NCI-H187 (cell line): Measurements from ENCODE around the gene GFPT1.
"Not testable (repeated sequence)": the region's sequence is repeated elsewhere in the genome, so short reads cannot be mapped to it uniquely, and the experiment has no call there.

Source experiments
- DNase-seq, 2 experiments: peaks; one replicate each; lab custom pipeline; 2025; lab: John Stamatoyannopoulos, UW

GFPT1 gene

GRCh38 chr2:69383176-69383812, 3.7 kb downstream of the GFPT1 start:
- no peak for DNase-seq

- no peak for DNase-seq
Observed at GRCh38 chr2:69382547-69382946, 4.5 kb downstream of the GFPT1 start.

GRCh38 chr2:69381337-69381737, 5.7 kb downstream of the GFPT1 start:
- no peak for DNase-seq

GRCh38 chr2:69380072-69380917, 6.7 kb downstream of the GFPT1 start:
- DNase-seq = no peak

GRCh38 chr2:69376403-69376802, 10.6 kb downstream of the GFPT1 start:
- no peak for DNase-seq

- peak in 1 of 2 experiments; percentile 6 for DNase-seq
Observed at GRCh38 chr2:69375494-69376353, 11.3 kb downstream of the GFPT1 start.

- no peak for DNase-seq
Observed at GRCh38 chr2:69372767-69373166, 14.3 kb downstream of the GFPT1 start.

- no peak for DNase-seq
Observed at GRCh38 chr2:69369802-69370201, 17.2 kb downstream of the GFPT1 start.

- DNase-seq = no peak
Observed at GRCh38 chr2:69368588-69368987, 18.4 kb downstream of the GFPT1 start.

GRCh38 chr2:69359371-69359770, 27.7 kb downstream of the GFPT1 start:
- DNase-seq = no peak

- no peak for DNase-seq
Observed at GRCh38 chr2:69358914-69359313, 28.1 kb downstream of the GFPT1 start.

- no peak for DNase-seq
Observed at GRCh38 chr2:69356471-69356870, 30.6 kb downstream of the GFPT1 start.

GRCh38 chr2:69354976-69355375, 32.1 kb downstream of the GFPT1 start:
- DNase-seq = not testable (repeated sequence)

- no peak for DNase-seq
Observed at GRCh38 chr2:69353360-69353759, 33.7 kb downstream of the GFPT1 start.

GRCh38 chr2:69348781-69349180, 38.2 kb downstream of the GFPT1 start:
- no peak for DNase-seq

GRCh38 chr2:69345434-69345833, 41.6 kb downstream of the GFPT1 start:
- no peak for DNase-seq

GRCh38 chr2:69344305-69344704, 42.7 kb downstream of the GFPT1 start:
- no peak for DNase-seq

- DNase-seq = no peak
Observed at GRCh38 chr2:69340101-69340775, 46.8 kb downstream of the GFPT1 start.

- no peak for DNase-seq
Observed at GRCh38 chr2:69335311-69335710, 51.7 kb downstream of the GFPT1 start.

- DNase-seq = no peak
Observed at GRCh38 chr2:69333352-69333751, 53.7 kb downstream of the GFPT1 start.

GRCh38 chr2:69330781-69331180, 56.2 kb downstream of the GFPT1 start:
- no peak for DNase-seq

GRCh38 chr2:69322631-69323030, 64.4 kb downstream of the GFPT1 start:
- no peak for DNase-seq
